MV-4-11 (cell line): ENCODE measurements around the gene EPS15.
"Not testable (repeated sequence)": the region's sequence is repeated elsewhere in the genome, so short reads cannot be mapped to it uniquely, and the experiment has no call there.

ENCODE experiments used
- DNase-seq: peaks from one replicate; lab custom pipeline; 2025; lab: John Stamatoyannopoulos, UW

The EPS15 gene

DNA sequence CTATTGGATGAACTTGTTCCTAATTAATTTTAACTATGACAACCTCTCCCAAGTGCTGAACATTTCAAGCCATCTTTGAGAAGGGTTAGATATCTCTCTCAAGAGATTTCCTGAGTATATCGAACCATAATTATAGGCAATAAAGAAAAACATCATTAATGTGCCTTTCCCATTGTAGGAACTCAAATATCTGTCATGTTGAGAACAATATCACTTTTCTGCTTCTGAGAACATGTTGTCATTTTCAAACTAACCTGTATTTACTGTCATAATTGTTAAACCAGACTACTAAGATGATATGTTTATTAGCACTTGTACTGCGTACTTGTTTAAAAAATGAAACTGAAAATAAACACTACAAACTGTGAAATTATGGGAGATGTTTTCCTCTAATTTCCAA lies 4.3 kb downstream of the EPS15 start:
- no peak for DNase-seq

DNA sequence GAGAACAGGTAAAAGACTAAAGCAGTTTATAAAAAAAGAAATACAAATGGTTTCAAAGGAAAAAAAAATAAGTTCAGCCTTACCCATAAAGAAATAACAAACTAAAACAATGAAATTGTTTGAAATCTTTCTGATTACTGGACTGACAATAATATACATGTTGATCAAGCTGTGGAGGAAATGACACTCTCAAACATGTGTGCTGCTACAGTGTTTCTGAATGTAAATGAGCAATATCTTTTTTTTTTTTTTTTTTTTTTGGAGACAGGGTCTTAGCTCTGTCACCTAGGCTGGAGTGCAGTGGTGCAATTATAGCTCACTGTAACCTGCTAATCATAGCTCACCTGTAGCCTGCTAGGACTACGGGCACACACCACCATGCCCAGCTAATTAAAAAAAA lies 6.5 kb downstream of the EPS15 start:
- DNase-seq, result no peak

DNA sequence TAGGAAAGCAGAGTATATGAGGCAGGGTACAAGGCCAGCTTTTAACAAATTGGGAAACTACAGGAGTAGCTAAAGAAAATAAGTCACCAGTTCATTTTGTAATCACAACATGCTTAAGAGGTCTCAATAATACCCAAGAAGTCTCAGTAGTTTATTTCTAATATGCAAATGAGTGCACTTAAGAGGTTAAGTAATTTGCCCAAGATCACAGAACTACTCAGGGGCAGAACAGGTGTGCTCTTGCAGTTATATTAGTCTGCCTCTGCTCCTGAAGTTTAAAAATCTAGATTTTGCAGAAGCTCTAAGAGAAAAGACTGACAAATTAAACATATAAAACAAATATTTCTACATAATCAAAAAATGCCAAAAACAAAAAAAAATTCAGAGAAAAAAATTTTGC lies 6.9 kb downstream of the EPS15 start:
- no peak for DNase-seq

DNA sequence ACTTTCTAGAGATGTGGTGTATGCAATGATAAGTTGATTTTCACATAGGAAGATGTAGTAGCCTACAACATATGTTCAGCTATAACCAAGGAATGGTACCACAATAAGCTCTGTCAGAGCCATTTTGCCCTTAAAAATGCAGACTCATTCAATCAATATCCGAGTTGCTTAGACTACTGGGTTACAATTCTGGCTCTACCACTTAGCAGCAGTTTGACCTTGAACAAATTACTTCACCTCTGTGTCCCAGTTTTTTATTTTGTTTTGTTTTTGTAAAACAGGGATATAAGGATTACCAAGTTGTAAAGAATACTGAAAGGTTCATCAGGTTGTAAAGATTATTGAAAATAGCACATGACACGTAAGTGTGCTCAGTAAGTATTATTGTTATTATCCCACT lies 9.3 kb downstream of the EPS15 start:
- DNase-seq, result no peak

DNA sequence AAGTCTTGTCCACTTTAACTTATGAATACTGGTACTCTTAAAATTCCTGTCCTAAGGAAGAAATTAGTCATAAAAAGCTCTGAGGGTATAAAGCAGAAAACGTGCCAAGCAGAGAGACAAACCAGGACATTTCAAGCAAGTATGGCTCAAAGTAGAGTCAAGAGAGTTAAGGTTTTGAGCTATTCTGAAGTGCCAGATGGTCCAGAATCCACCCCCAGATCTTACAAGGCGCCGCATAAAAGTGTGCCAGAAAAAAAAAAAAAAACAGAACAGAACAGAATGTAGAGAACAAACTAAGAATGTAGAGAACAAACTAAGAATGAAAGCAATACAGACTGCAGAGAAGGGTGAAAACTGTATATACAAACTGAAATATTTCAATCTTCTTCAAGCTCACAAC lies 12.5 kb downstream of the EPS15 start:
- DNase-seq, result no peak

- no peak for DNase-seq
Measured at GRCh38 chr1:51504806-51505525, 14.1 kb downstream of the EPS15 start.

DNA sequence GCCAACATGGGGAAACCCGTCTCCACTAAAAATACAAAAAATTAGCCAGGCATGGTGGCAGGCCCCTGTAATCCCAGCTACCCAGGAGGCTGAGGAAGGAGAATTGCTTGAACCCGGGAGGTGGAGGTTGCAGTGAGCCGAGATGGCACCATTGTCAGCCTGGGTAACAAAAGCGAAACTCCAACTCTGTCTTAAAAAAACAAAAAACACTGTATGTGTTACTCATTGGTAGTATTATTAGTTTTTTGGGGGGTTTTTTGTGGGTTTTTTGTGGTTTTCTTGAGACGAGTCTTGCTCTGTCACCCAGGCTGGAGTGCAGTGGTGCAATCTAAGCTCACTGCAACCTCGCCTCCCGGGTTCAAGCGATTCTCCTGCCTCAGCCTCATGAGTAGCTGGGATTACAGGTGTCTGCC lies 17.8 kb downstream of the EPS15 start:
- DNase-seq, result peak; percentile 59

DNA sequence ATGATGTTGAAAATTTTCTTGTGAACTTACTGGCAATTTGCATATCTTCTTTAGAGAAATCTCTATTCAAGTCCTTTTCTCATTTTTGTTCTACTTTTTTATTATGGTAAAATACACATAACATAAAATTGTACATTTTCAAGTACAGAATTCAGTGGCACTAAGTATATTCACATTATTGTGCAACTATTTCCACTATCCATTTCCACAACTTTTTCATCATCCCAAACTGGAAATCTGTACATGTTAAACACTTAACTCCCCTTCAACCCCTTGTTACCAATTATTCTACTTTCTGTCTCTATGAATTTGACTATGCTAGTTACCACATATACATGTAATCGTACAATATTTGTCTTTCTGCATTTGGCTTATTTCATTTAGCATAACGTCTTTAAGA lies 19.4 kb downstream of the EPS15 start:
- no peak for DNase-seq

DNA sequence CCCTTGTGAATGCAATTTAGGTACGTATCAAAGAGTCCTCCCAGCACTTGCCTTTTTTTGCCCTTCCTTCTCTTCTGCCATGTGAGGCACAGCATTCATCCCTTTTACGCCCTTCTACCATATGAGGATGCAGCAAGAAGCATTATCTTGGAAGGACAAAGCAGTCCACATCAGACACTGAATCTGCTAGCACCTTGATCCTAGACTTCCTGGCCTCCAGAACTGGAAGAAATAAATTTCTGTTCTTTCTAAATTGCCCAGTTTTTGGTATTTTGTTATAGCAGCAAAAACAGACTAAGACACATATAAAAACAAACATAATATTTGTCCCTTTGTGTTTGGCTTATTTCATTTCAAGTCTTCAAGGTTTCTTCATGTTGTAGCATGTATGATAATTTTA lies 20.1 kb downstream of the EPS15 start:
- no peak for DNase-seq

GRCh38 chr1:51497340-51497739 lies 21.7 kb downstream of the EPS15 start:
- DNase-seq, result no peak

DNA sequence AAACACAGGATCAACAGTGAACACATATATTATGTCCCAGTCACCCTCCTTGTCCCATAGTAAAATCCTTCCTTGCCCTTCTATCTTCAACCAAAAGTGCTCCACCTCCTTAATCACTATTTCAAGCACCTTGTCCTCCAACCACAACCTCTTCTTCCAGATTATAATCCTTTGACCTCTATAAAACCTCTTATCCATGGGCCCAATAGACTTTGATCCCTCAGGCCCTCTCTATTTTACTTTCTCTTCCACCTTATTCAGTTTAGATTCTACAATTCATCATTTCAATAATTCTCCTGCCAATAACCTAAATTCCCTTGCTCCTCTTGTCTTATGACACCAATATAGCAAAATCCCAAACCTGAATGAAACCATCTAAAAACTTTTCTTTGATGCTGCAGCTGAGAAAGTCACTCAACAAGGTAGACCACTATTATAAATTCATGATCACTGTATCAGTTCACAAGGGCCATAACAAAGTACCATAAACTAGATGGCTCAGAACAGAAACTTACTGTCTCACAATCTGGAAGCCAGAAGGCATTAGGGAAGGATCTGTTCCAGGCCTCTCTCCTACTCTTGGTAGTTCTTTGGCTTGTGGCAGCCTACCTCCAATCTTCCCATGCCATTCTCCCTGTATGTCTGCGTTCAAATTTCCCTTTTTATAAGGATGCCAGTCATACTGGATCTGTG lies 24.8 kb downstream of the EPS15 start:
- DNase-seq, result no peak

DNA sequence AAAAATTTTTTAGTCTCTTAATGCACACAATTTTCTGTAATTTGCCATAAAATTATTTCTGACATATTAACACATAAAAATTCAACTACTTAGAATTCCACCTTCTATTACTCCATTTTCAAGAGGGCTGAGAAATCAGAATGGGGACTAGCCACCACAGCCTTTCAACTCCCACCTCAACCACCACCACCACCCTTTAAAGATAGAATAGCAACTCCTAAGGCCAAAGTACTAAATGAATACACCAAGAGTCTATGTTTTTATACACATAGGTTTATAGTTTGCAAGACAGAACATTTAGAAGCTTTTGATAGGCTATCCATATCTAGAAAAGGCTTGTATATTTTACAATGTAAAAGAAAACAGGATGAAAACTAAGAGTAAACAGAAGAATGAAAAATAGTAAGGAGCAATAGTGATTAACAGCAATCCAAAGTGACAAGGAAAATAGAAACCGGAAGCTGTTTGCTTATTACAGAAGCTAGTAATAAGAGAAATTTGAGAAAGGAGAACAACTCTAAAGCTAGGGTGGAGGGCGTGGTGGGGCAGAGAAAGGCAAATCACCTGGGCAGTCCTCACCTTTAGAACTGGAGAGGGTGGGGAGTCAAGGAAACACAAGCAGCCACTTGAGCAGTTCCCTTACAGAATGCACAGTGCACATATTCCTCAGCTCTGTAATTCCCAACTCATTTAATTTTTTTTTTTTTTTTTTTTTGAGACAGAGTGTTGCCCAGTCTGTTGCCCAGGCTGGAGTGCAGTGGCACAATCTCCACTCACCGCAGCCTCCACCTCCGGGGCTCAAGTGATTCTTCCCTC lies 27.7 kb downstream of the EPS15 start:
- peak; percentile 37 for DNase-seq

DNA sequence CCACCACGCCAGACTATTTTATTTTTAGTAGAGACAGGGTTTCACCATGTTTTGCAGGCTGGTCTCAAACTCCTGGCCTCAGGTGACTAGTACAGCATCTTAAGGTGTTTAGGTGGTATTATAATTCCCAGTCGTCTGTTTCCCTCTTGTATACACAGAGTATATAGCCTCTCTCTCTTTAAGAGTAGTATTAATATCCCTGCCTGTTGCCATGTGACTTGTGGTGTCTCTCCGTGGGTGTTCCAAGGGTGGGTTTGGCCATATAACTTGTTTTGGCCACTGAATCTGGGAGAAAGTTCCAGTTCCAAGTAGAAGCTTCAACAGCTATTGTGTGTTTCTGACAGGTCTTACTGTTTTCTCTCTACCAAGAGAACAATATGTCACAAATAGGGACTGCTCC lies 29.6 kb downstream of the EPS15 start:
- no peak for DNase-seq

DNA sequence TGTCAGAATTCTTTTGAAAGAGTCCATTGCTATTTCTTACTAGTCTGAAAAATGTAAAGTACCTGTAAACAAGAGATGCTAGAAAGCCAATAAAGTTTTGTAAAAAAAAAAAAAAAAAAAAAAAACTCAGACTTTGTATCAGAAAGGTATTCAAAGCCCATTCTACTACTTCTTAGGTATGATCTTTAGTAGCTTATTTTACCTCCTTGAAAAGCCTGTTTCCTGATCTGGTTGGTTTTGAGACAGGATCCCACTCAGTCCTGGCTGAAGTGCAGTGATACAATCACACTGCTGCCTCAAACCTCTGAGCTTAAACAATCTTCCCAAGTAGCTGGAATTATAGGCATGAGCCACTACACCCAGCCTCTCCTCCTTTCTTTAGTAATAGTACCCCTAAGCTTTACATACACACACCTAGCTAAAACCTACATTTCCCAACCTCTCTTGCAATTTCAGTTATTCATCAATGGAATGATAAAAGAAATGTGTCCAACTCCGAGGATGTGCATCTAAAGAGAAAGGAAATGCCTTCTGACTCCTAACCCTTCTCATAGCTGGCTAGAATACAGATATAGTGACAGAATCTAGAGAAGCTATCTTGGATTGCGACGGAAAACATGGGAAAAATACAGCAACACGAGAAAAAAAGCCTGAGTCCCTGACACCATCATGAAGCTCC lies 30.6 kb downstream of the EPS15 start:
- no peak for DNase-seq

GRCh38 chr1:51487628-51488027 lies 31.4 kb downstream of the EPS15 start:
- no peak for DNase-seq

- DNase-seq, result no peak
Measured at GRCh38 chr1:51484591-51484990, 34.5 kb downstream of the EPS15 start.

DNA sequence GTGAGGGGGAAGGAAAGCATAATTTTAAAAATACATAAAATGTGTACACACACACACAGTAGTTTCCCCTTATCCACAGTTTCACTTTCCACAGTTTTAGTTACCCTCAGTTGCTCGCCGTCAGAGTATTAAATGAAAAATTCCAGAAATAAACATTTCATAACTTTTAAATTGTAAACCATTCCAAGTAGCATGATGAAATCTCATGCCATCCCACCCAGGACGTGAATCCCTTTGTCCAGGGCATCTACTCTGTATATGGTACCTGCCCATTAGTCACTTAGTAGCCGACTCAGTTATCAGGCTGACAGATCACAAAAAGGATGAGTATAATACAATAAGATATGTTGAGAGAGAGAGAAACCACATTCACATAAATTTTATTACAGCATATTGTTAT lies 36.2 kb downstream of the EPS15 start:
- DNase-seq, result no peak

GRCh38 chr1:51474832-51475620 lies 44.0 kb downstream of the EPS15 start:
- not testable (repeated sequence) for DNase-seq

DNA sequence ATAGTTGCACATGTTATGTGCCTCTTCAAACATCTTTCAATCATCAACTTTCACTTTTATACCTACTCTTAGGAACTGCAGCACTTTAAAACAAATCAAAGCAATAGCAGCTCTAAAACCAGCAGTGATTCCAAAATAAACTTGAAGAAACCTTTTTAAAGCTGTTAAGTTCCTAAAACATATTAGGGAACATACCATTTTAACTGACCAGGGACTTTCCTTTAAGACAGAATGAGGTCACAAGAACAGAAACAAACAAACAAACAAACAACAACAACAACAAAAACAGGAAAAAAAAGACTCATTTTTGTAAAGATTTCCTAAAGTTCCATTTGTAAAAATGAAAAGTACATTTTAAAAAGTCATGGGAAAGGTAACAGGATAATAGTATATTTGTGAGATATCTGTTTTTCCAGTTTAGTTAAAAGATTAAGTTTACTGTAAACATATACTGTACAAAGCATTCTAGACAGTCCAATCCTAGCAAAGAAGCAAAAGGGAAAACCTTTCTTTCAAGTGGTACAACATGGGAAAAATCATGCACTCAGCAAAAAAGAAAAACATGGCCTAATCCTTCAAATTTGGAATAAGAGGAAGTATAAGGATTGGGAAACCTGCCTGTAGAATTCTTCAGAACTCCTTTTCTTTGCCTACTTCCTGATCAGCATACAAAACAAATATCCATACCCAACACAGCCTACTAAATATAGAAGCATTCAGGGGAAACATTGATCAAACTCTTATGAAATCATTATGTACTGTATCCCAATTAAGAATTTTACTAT lies 45.5 kb downstream of the EPS15 start:
- DNase-seq, result no peak

DNA sequence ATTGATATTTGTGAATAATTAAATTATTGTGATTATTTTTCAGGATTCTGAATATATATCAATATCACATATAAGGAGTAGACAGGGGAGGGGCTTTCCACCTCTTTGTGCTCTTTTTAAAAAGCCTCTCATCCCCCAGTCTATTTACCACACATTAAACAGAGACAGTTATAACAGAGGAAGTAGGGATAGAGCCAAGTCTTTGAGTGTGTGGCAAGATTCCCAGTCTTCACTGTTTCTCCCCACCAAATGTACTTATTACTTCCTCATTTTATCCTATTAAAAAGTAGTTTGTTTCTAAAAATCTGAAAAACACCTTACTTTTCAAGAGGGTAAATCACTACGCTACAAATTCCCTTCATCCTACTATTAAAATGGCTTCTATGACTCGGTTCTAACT lies 46.7 kb downstream of the EPS15 start:
- DNase-seq, result peak; percentile 50

GRCh38 chr1:51469518-51469917 lies 49.5 kb downstream of the EPS15 start:
- no peak for DNase-seq
